Measurements from ENCODE around the gene GRK5. TPM values are rescaled to one million over a fixed set of nuclear protein-coding genes. Genes with fewer than 3 reads are reported as not detected.

Gene GRK5
- total and polyA plus RNA-seq, 9 of the 15 experiments (the other 6 are each of a cell fraction or from before 2014, with no cell fraction given): 0.46 to 0.83 (median 0.67) TPM; not detected in 2

DNA sequence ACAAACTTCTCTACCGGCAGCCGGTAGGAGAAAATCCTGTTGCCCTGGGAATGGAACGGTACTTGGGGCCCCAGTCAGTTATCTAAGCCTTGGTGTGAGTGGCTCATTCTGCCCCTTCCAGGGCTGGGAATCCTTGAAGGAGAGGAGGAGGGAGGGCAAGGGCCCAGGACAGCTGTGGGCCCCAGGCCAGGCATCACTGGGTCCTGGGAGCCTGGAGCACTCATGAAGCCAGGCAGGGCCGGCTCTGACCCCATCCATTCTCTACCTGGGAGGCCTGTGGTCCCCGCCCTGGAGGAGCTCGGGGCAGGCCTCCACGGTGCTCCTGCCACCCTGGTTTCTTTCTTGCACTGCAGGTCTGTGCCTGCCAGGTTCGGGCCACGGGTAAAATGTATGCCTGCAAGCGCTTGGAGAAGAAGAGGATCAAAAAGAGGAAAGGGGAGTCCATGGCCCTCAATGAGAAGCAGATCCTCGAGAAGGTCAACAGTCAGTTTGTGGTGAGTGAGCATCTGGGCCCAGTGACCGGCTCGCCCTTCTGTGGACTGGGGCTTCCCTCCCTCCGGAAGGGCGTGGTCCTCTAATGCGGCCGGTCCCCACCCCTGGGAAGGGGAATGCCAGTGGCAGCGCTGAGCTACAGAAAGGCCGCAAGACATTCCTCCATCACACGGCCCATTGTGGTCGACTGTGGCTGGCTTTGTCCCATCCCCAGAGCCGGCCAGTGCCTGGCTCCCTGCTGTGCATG is 223.8 kb downstream of the GRK5 start:
- Histone ChIP-seq H3K9me1 (ENCODE audit: control insufficient read depth, insufficient read depth, low read length) (no peaks in the 10 kb centered on the region), H3K27ac (ENCODE audit: extremely low read depth, low read depth, low read length) (no peak overlapping the region), H3K4me2 (ENCODE audit: insufficient read depth, low read length) (no peak overlapping the region), H4K20me1 (replicated peaks; ENCODE audit: control insufficient read depth, insufficient read depth, low read length) (no peaks in the 10 kb centered on the region), H3K27me3 (ENCODE audit: control insufficient read depth in 2 of 2, insufficient read depth in 2 of 2, low read length in 2 of 2) (0 out of 5 replicates have a peak, but pooled peaks cover 0 to under 1% of the 10 kb centered on the region in 2 experiments), H3K4me1 (replicated peaks in 1 of 2; ENCODE audit: control insufficient read depth in 2 of 2, insufficient read depth in 2 of 2, low read length in 2 of 2) (peaks cover 6 to 15% of the 10 kb centered on the region in 2 experiments; a peak in 3 of 5 replicates), H3K79me2 (ENCODE audit: control insufficient read depth, insufficient read depth, low read length) (no peaks in the 10 kb centered on the region), H3K9me3 (replicated peaks; ENCODE audit: control insufficient read depth, insufficient read depth, low read depth, low read length) (no peaks in the 10 kb centered on the region), H3K9ac (ENCODE audit: insufficient read depth in 1 of 2, low read depth in 2 of 2, low read length in 2 of 2) (peak overlapping the region in 1 of 2 experiments; percentile 35; a peak in 1 of 4 replicates), H2AFZ (ENCODE audit: low read depth, low read length) (peak overlapping the region; percentile 55; the same call in 1 of the 2 replicates), H3K36me3 (ENCODE audit: control insufficient read depth, insufficient read depth, low read length) (no peaks in the 10 kb centered on the region), H3K4me3 (no peak overlapping the region)
- WGBS (ENCODE audit: insufficient coverage, low coverage, missing lambda C conversion rate): 11% methylated on average over 13 of the region's 22 CpGs
- intact Hi-C loops (cut with micrococcal nuclease): no loop called here
- no TSS peak for BruUV-seq (replicated peaks)
- CTCF ChIA-PET (ENCODE audit: low intra/inter-chr PET ratio): no interaction called here
- in situ Hi-C loops (cut with MboI): no loop called here
- peak; percentile 62 to 78 (median 72) for DNase-seq (ENCODE audit: extremely low read depth in 1 of 4, low spot score in 3 of 4)
- peak; percentile 95 for ATAC-seq
- no peak for FAIRE-seq
- POLR2A ChIA-PET: interaction anchor here (0.6 to 0.7 kb wide), 2 partner anchors 49 to 75 kb away, joined by 3 to 4 read pairs; no protein-coding TSS in a partner anchor
- 0 out of 2 replicates have a peak, but pooled peaks have one; percentile 18 for TF ChIP-seq ZFX (CRISPR knock-in tag; IDR thresholded peaks at IDR 0.05)
- peak; percentile 46; the same call in 1 of the 2 replicates for TF ChIP-seq CTBP1 (IDR thresholded peaks at IDR 0.05; ENCODE audit: borderline replicate concordance)
- TF ChIP-seq, protein P1, sequence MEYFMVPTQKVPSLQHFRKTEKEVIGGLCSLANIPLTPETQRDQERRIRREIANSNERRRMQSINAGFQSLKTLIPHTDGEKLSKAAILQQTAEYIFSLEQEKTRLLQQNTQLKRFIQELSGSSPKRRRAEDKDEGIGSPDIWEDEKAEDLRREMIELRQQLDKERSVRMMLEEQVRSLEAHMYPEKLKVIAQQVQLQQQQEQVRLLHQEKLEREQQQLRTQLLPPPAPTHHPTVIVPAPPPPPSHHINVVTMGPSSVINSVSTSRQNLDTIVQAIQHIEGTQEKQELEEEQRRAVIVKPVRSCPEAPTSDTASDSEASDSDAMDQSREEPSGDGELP (CRISPR knock-in tag; IDR thresholded peaks at IDR 0.05; ENCODE audit: borderline replicate concordance): peak; percentile 36; the same call in 1 of the 2 replicates
- TF ChIP-seq, protein P2, sequence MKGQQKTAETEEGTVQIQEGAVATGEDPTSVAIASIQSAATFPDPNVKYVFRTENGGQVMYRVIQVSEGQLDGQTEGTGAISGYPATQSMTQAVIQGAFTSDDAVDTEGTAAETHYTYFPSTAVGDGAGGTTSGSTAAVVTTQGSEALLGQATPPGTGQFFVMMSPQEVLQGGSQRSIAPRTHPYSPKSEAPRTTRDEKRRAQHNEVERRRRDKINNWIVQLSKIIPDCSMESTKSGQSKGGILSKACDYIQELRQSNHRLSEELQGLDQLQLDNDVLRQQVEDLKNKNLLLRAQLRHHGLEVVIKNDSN (CRISPR knock-in tag; IDR thresholded peaks at IDR 0.05): peak; percentile 19; the same call in 1 of the 2 replicates
- TF ChIP-seq ZKSCAN1 (IDR thresholded peaks at IDR 0.05; ENCODE audit: low read depth, low read length): no peak
- peak; percentile 20 for TF ChIP-seq ZFP36 (IDR thresholded peaks at IDR 0.05; ENCODE audit: low read depth, low read length, partially characterized antibody)
- TF ChIP-seq, protein P3, sequence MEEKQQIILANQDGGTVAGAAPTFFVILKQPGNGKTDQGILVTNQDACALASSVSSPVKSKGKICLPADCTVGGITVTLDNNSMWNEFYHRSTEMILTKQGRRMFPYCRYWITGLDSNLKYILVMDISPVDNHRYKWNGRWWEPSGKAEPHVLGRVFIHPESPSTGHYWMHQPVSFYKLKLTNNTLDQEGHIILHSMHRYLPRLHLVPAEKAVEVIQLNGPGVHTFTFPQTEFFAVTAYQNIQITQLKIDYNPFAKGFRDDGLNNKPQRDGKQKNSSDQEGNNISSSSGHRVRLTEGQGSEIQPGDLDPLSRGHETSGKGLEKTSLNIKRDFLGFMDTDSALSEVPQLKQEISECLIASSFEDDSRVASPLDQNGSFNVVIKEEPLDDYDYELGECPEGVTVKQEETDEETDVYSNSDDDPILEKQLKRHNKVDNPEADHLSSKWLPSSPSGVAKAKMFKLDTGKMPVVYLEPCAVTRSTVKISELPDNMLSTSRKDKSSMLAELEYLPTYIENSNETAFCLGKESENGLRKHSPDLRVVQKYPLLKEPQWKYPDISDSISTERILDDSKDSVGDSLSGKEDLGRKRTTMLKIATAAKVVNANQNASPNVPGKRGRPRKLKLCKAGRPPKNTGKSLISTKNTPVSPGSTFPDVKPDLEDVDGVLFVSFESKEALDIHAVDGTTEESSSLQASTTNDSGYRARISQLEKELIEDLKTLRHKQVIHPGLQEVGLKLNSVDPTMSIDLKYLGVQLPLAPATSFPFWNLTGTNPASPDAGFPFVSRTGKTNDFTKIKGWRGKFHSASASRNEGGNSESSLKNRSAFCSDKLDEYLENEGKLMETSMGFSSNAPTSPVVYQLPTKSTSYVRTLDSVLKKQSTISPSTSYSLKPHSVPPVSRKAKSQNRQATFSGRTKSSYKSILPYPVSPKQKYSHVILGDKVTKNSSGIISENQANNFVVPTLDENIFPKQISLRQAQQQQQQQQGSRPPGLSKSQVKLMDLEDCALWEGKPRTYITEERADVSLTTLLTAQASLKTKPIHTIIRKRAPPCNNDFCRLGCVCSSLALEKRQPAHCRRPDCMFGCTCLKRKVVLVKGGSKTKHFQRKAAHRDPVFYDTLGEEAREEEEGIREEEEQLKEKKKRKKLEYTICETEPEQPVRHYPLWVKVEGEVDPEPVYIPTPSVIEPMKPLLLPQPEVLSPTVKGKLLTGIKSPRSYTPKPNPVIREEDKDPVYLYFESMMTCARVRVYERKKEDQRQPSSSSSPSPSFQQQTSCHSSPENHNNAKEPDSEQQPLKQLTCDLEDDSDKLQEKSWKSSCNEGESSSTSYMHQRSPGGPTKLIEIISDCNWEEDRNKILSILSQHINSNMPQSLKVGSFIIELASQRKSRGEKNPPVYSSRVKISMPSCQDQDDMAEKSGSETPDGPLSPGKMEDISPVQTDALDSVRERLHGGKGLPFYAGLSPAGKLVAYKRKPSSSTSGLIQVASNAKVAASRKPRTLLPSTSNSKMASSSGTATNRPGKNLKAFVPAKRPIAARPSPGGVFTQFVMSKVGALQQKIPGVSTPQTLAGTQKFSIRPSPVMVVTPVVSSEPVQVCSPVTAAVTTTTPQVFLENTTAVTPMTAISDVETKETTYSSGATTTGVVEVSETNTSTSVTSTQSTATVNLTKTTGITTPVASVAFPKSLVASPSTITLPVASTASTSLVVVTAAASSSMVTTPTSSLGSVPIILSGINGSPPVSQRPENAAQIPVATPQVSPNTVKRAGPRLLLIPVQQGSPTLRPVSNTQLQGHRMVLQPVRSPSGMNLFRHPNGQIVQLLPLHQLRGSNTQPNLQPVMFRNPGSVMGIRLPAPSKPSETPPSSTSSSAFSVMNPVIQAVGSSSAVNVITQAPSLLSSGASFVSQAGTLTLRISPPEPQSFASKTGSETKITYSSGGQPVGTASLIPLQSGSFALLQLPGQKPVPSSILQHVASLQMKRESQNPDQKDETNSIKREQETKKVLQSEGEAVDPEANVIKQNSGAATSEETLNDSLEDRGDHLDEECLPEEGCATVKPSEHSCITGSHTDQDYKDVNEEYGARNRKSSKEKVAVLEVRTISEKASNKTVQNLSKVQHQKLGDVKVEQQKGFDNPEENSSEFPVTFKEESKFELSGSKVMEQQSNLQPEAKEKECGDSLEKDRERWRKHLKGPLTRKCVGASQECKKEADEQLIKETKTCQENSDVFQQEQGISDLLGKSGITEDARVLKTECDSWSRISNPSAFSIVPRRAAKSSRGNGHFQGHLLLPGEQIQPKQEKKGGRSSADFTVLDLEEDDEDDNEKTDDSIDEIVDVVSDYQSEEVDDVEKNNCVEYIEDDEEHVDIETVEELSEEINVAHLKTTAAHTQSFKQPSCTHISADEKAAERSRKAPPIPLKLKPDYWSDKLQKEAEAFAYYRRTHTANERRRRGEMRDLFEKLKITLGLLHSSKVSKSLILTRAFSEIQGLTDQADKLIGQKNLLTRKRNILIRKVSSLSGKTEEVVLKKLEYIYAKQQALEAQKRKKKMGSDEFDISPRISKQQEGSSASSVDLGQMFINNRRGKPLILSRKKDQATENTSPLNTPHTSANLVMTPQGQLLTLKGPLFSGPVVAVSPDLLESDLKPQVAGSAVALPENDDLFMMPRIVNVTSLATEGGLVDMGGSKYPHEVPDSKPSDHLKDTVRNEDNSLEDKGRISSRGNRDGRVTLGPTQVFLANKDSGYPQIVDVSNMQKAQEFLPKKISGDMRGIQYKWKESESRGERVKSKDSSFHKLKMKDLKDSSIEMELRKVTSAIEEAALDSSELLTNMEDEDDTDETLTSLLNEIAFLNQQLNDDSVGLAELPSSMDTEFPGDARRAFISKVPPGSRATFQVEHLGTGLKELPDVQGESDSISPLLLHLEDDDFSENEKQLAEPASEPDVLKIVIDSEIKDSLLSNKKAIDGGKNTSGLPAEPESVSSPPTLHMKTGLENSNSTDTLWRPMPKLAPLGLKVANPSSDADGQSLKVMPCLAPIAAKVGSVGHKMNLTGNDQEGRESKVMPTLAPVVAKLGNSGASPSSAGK (IDR thresholded peaks at IDR 0.05): no peak

Measured in K562 (cell line).